ENCODE measurements around the gene LRRC8B. TPM values are rescaled to one million over a fixed set of nuclear protein-coding genes. Genes with fewer than 3 reads are reported as not detected.
"Not testable (repeated sequence)": the region's sequence is repeated elsewhere in the genome, so short reads cannot be mapped to it uniquely, and the experiment has no call there.

LRRC8B gene
- total RNA-seq, 2 experiments from 2014 or later = 38.9 to 41.5 TPM

DNA sequence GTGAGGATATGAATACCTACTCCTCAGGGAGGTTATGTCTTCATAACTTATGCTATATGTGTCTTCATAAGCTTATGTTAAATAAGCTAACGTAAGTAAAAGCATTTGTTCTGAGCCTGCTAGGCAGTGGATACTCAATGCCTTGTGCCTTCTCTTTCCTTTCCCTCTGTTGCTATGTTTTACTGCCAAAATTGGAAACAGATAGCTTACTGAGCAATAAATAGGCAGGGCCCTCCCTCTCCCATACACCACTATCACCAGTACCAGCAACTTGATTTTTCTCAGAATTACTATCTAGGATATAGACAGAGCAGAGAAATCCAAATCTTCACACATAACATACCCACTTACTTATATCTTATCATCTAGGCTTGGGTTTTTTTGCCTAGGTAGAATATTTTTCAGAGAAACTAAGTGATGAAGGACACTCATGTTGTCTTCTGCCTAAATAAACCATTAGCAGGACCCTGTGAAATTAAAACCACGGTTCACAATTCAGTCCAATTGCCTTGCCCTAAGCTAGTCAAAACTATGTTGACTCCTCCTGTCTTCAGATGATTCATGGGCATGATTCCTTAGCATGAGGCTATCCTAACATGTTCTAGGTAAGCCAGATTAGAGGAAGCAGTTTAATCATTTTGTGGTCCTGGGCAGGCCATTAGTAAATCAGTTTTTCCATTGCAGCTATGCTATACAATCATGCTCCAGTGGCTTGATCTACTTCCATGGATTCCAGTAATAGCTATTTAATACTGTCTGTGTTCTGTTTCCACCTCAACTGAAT lies 92.4 kb downstream of the LRRC8B start:
- DNase-seq = no peak
- H3K4me1 Mint-ChIP-seq = peaks cover 85% of the 10 kb centered on the region
- ATAC-seq = peak; percentile 40
- peaks cover 65% of the 10 kb centered on the region for H3K36me3 Mint-ChIP-seq (ENCODE audit: low read depth)
- no peaks in the 10 kb centered on the region for H3K27me3 Mint-ChIP-seq
- H3K9me3 Mint-ChIP-seq (ENCODE audit: low read depth) = peaks cover 23% of the 10 kb centered on the region
- H3K27ac Mint-ChIP-seq = no peak overlapping the region
- intact Hi-C loops (cut with DNase I, micrococcal nuclease) = no loop called here
- CTCF ChIA-PET = interaction anchor here (0.6 to 7.8 kb wide), 13 partner anchors 7 to 149 kb away, joined by 3 to 73 read pairs (median 3); partner anchors contain the start of gene LRRC8C
- POLR2A ChIA-PET = interaction anchor here (0.9 kb wide), 1 partner anchor 13 kb away, joined by 3 read pairs; no protein-coding TSS in a partner anchor
- H3K4me3 Mint-ChIP-seq = no peak overlapping the region

DNA sequence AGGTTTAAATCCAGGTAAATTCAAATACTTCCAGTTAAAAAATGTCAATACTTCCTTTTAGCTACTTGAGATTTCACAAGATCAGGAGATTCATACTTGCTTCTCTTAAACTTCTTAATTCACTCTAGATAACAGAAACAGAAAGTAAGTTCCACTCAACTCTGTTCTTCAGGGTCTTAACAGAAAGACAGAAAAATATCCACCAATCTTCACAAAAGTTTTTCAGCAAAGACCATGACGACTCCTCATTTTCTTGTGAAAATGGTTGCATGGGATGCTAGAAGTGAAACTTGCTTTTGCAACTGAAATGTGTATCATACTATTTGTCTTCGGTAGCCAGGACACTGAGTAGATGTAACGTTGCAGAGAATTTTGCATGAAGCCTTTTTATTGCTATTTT lies 96.0 kb downstream of the LRRC8B start:
- peak overlapping the region; percentile 79 for H3K27ac Mint-ChIP-seq
- no peaks in the 10 kb centered on the region for H3K27me3 Mint-ChIP-seq
- peaks cover 64% of the 10 kb centered on the region for H3K4me1 Mint-ChIP-seq
- DNase-seq (no peak), ATAC-seq (peak; percentile 34)
- peak overlapping the region; percentile 36 for H3K4me3 Mint-ChIP-seq
- peaks cover 59% of the 10 kb centered on the region for H3K36me3 Mint-ChIP-seq (ENCODE audit: low read depth)
- POLR2A ChIA-PET = interaction anchor here (0.6 to 1.0 kb wide), 2 partner anchors 9 kb away, joined by 6 read pairs; no protein-coding TSS in a partner anchor
- CTCF ChIA-PET = interaction anchor here (0.6 to 7.8 kb wide), 5 partner anchors 9 to 974 kb away, joined by 3 to 73 read pairs (median 3); partner anchors contain the start of gene LRRC8C
- intact Hi-C loops (cut with DNase I, micrococcal nuclease) = no loop called here
- peaks cover 23% of the 10 kb centered on the region for H3K9me3 Mint-ChIP-seq (ENCODE audit: low read depth)

- DNase-seq (no peak), ATAC-seq (no peak)
- Mint-ChIP-seq H3K36me3 (ENCODE audit: low read depth) (peaks cover 44% of the 10 kb centered on the region), H3K4me3 (no peak overlapping the region), H3K9me3 (ENCODE audit: low read depth) (peaks cover 9% of the 10 kb centered on the region), H3K27ac (no peak overlapping the region), H3K27me3 (no peaks in the 10 kb centered on the region), H3K4me1 (peaks cover 63% of the 10 kb centered on the region)
- intact Hi-C loops (cut with DNase I, micrococcal nuclease) = loop anchor here (1.0 to 2.0 kb wide), 2 partner anchors 140 to 141 kb away; no protein-coding TSS in a partner anchor
- CTCF ChIA-PET = interaction anchor here (0.6 to 3.4 kb wide), 14 partner anchors 8 to 172 kb away, joined by 3 to 18 read pairs (median 5); no protein-coding TSS in a partner anchor
- POLR2A ChIA-PET = interaction anchor here (0.8 kb wide), 1 partner anchor 14 kb away, joined by 3 read pairs; no protein-coding TSS in a partner anchor
Measured at GRCh38 chr1:89622895-89623294, 98.3 kb downstream of the LRRC8B start.

DNA sequence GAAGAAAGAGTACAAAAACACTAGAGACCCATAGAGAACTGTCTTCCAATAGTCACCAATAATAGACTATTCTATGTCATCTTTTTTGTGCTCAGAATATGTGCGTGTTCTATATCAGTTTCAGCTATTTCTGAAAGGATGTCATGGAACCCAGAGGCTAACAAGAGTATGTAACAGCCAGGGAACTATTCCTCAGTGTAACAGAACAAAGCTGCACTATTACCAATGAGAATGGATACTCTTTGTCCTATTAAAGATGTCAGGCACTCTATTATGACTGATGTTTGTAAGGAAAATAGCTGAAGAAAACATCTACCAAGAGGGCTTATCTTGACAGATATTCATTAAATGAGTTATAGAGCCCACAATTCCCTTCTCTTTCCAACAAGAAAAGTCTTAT lies 99.7 kb downstream of the LRRC8B start:
- ATAC-seq = no peak
- Mint-ChIP-seq H3K27ac (no peak overlapping the region), H3K4me1 (peaks cover 68% of the 10 kb centered on the region), H3K36me3 (ENCODE audit: low read depth) (peaks cover 44% of the 10 kb centered on the region), H3K27me3 (no peaks in the 10 kb centered on the region), H3K4me3 (no peak overlapping the region), H3K9me3 (ENCODE audit: low read depth) (no peaks in the 10 kb centered on the region)
- intact Hi-C loops (cut with DNase I, micrococcal nuclease) = no loop called here
- DNase-seq = no peak
- ChIA-PET CTCF (interaction anchor here (0.7 to 3.4 kb wide), 8 partner anchors 9 to 333 kb away, joined by 3 to 18 read pairs (median 6); no protein-coding TSS in a partner anchor), POLR2A (interaction anchor here (0.7 to 1.3 kb wide), 3 partner anchors 12 to 19 kb away, joined by 3 to 6 read pairs (median 3); no protein-coding TSS in a partner anchor)

GRCh38 chr1:89624715-89625323 lies 100.2 kb downstream of the LRRC8B start:
- H3K27ac Mint-ChIP-seq = no peak overlapping the region
- DNase-seq = no peak
- no peaks in the 10 kb centered on the region for H3K27me3 Mint-ChIP-seq
- H3K4me1 Mint-ChIP-seq = peaks cover 69% of the 10 kb centered on the region
- H3K36me3 Mint-ChIP-seq (ENCODE audit: low read depth) = peaks cover 46% of the 10 kb centered on the region
- H3K4me3 Mint-ChIP-seq = no peak overlapping the region
- H3K9me3 Mint-ChIP-seq (ENCODE audit: low read depth) = no peaks in the 10 kb centered on the region
- CTCF ChIA-PET = interaction anchor here (0.8 to 14.9 kb wide), 9 partner anchors 10 to 141 kb away, joined by 3 to 157 read pairs (median 5); no protein-coding TSS in a partner anchor
- POLR2A ChIA-PET = interaction anchor here (0.8 to 1.3 kb wide), 2 partner anchors 16 to 20 kb away, joined by 3 read pairs; no protein-coding TSS in a partner anchor
- intact Hi-C loops (cut with DNase I, micrococcal nuclease) = no loop called here
- no peak for ATAC-seq

DNA sequence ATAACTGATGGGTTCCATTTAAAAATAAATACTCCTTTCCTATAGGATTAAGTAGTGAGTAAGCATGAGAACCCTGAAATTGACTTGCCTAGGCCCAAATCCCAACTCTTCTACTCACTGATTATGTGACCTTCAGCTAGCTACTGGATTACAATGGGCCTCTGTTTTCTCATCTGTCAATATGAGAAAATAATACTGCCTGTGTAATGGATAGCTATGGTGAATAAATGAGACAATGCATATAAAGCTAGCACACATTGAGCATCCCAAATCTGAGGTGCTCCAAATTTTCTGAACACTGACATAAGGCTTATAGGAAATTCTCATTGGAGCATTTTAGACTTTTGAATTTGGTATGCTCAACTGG lies 103.0 kb downstream of the LRRC8B start:
- peaks cover 71% of the 10 kb centered on the region for H3K4me1 Mint-ChIP-seq
- POLR2A ChIA-PET = interaction anchor here (0.6 to 1.9 kb wide), 9 partner anchors 8 to 370 kb away, joined by 3 to 22 read pairs (median 5); no protein-coding TSS in a partner anchor
- peak overlapping the region; percentile 25 for H3K4me3 Mint-ChIP-seq
- H3K9me3 Mint-ChIP-seq (ENCODE audit: low read depth) = no peaks in the 10 kb centered on the region
- CTCF ChIA-PET = interaction anchor here (0.7 to 14.9 kb wide), 18 partner anchors 8 to 643 kb away, joined by 3 to 157 read pairs (median 4); no protein-coding TSS in a partner anchor
- DNase-seq = no peak
- H3K27me3 Mint-ChIP-seq = no peaks in the 10 kb centered on the region
- intact Hi-C loops (cut with DNase I, micrococcal nuclease) = no loop called here
- peak overlapping the region; percentile 84 for H3K27ac Mint-ChIP-seq
- H3K36me3 Mint-ChIP-seq (ENCODE audit: low read depth) = peaks cover 38% of the 10 kb centered on the region
- ATAC-seq = no peak

DNA sequence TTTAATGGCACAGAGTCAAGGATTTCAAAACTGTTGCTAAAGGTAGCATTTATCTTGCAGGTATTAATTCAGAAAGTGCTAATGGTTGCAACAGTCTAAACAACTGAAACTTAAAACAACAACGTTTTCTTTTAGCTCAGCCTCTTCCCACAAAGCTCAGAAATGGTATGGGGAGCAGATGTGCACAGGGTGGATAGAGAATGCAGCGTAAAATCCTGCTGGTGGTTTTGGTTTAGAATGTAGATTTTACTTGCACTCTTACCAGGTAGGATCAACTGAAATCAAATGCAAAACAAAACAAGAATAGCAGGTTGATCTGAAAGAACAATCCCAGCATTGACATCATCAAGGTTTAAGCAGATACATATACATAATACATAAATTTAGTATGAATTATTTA lies 104.5 kb downstream of the LRRC8B start:
- ATAC-seq (no peak), DNase-seq (no peak)
- H3K4me1 Mint-ChIP-seq = peaks cover 63% of the 10 kb centered on the region
- intact Hi-C loops (cut with DNase I, micrococcal nuclease) = no loop called here
- no peak overlapping the region for H3K4me3 Mint-ChIP-seq
- H3K27ac Mint-ChIP-seq = peak overlapping the region; percentile 78
- POLR2A ChIA-PET = interaction anchor here (0.7 to 4.9 kb wide), 4 partner anchors 8 to 43 kb away, joined by 5 to 28 read pairs (median 6); no protein-coding TSS in a partner anchor
- H3K36me3 Mint-ChIP-seq (ENCODE audit: low read depth) = peaks cover 40% of the 10 kb centered on the region
- no peaks in the 10 kb centered on the region for H3K9me3 Mint-ChIP-seq (ENCODE audit: low read depth)
- CTCF ChIA-PET = interaction anchor here (0.7 to 14.9 kb wide), 12 partner anchors 9 to 173 kb away, joined by 3 to 157 read pairs (median 4); no protein-coding TSS in a partner anchor
- H3K27me3 Mint-ChIP-seq = no peaks in the 10 kb centered on the region

GRCh38 chr1:89629600-89629999 lies 105.0 kb downstream of the LRRC8B start:
- not testable (repeated sequence) for H3K4me3 Mint-ChIP-seq

GRCh38 chr1:89630048-89630447 lies 105.4 kb downstream of the LRRC8B start:
- DNase-seq (no peak), ATAC-seq (no peak)
- Mint-ChIP-seq H3K9me3 (ENCODE audit: low read depth) (no peaks in the 10 kb centered on the region), H3K4me3 (peak overlapping the region; percentile 26), H3K36me3 (ENCODE audit: low read depth) (peaks cover 42% of the 10 kb centered on the region), H3K4me1 (peaks cover 66% of the 10 kb centered on the region), H3K27me3 (no peaks in the 10 kb centered on the region), H3K27ac (peak overlapping the region; percentile 23)
- POLR2A ChIA-PET = interaction anchor here (1.0 to 4.9 kb wide), 4 partner anchors 19 to 151 kb away, joined by 3 to 28 read pairs (median 6); no protein-coding TSS in a partner anchor
- intact Hi-C loops (cut with DNase I, micrococcal nuclease) = loop anchor here in 1 of 2 experiments (5.0 kb wide), 2 partner anchors 152 to 367 kb away; partner anchors contain the start of gene ZNF326
- CTCF ChIA-PET = interaction anchor here (0.7 to 14.9 kb wide), 12 partner anchors 8 to 151 kb away, joined by 3 to 157 read pairs (median 8); no protein-coding TSS in a partner anchor

More at GRCh38 chr1:89629600-89629999, 105.0 kb downstream of the LRRC8B start:
- intact Hi-C loops (cut with DNase I, micrococcal nuclease); H3K27me3 Mint-ChIP-seq; ATAC-seq; H3K9me3 Mint-ChIP-seq (ENCODE audit: low read depth); DNase-seq: not testable (repeated sequence)
- ChIA-PET CTCF (interaction anchor here (0.7 to 14.9 kb wide), 16 partner anchors 9 to 172 kb away, joined by 3 to 157 read pairs (median 4); no protein-coding TSS in a partner anchor), POLR2A (interaction anchor here (0.7 to 4.9 kb wide), 4 partner anchors 9 to 43 kb away, joined by 5 to 28 read pairs (median 6); no protein-coding TSS in a partner anchor)
- Mint-ChIP-seq H3K4me1 (peaks cover 64% of the 10 kb centered on the region), H3K36me3 (ENCODE audit: low read depth) (peaks cover 43% of the 10 kb centered on the region), H3K27ac (peak overlapping the region; percentile 67)

GRCh38 chr1:89631816-89632656 lies 107.4 kb downstream of the LRRC8B start:
- Mint-ChIP-seq H3K27ac (peak overlapping the region; percentile 95), H3K36me3 (ENCODE audit: low read depth) (peaks cover 43% of the 10 kb centered on the region), H3K4me1 (peaks cover 66% of the 10 kb centered on the region), H3K4me3 (peak overlapping the region; percentile 96), H3K27me3 (no peaks in the 10 kb centered on the region), H3K9me3 (ENCODE audit: low read depth) (no peaks in the 10 kb centered on the region)
- intact Hi-C loops (cut with DNase I, micrococcal nuclease) = loop anchor here (1.0 to 5.0 kb wide), 10 partner anchors 21 to 365 kb away; partner anchors contain the start of genes LRRC8B (in 1 of the 2) and ZNF326 (in 1 of the 2)
- POLR2A ChIA-PET = interaction anchor here (0.7 to 4.9 kb wide), 8 partner anchors 21 to 131 kb away, joined by 3 to 28 read pairs (median 4); no protein-coding TSS in a partner anchor
- DNase-seq (no peak), ATAC-seq (no peak)
- CTCF ChIA-PET = interaction anchor here (0.7 to 14.9 kb wide), 15 partner anchors 15 to 150 kb away, joined by 3 to 157 read pairs (median 4); no protein-coding TSS in a partner anchor

Data from activated CD4-positive, alpha-beta T cell treated with anti-CD3 and anti-CD28 coated beads for 36 hours (primary cell).